ENCODE results near the gene NKX2-3. TPM values are rescaled to one million over a fixed set of nuclear protein-coding genes. Genes with fewer than 3 reads are reported as not detected.
A peak's percentile ranks its signal among the peaks of the same experiment; 100 is the strongest.

NKX2-3 gene
- total RNA-seq, 1 donor from 2014 or later: not detected

DNA sequence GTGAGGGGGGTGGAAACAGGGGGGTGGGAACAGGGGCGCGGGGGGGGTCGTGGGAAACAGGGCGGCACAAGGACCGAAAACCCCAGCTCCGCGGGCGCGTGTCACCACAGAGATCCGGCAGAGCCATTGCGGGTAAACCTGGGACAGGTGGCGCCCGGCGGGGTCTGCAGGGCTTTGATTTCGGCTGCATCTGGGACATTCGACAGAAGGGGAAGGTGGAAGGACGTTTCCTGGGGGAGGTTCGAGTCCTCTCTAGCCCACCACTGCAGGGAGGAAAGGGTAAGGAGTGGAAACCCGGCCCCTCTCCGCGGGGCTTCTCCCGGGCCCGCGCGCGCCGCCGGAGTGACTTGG is 7.5 kb downstream of the NKX2-3 start:
- TF ChIP-seq, protein P1, sequence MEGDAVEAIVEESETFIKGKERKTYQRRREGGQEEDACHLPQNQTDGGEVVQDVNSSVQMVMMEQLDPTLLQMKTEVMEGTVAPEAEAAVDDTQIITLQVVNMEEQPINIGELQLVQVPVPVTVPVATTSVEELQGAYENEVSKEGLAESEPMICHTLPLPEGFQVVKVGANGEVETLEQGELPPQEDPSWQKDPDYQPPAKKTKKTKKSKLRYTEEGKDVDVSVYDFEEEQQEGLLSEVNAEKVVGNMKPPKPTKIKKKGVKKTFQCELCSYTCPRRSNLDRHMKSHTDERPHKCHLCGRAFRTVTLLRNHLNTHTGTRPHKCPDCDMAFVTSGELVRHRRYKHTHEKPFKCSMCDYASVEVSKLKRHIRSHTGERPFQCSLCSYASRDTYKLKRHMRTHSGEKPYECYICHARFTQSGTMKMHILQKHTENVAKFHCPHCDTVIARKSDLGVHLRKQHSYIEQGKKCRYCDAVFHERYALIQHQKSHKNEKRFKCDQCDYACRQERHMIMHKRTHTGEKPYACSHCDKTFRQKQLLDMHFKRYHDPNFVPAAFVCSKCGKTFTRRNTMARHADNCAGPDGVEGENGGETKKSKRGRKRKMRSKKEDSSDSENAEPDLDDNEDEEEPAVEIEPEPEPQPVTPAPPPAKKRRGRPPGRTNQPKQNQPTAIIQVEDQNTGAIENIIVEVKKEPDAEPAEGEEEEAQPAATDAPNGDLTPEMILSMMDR (IDR thresholded peaks at IDR 0.05): no peak
- no peak for ATAC-seq (ENCODE audit: low read depth)
- H3K36me3 Mint-ChIP-seq (ENCODE audit: low read depth): no peaks in the 10 kb centered on the region
- no peaks in the 10 kb centered on the region for H3K9me3 Mint-ChIP-seq
- H3K27me3 Mint-ChIP-seq: peaks cover 68% of the 10 kb centered on the region
- CTCF ChIA-PET: no interaction called here
- H3K4me1 Mint-ChIP-seq: peaks cover 24% of the 10 kb centered on the region
- H3K27ac Mint-ChIP-seq: no peak overlapping the region
- intact Hi-C loops (cut with micrococcal nuclease): no loop called here
- no peak for DNase-seq
- POLR2A ChIA-PET: no interaction called here
- H3K4me3 Mint-ChIP-seq: peak overlapping the region; percentile 35

DNA sequence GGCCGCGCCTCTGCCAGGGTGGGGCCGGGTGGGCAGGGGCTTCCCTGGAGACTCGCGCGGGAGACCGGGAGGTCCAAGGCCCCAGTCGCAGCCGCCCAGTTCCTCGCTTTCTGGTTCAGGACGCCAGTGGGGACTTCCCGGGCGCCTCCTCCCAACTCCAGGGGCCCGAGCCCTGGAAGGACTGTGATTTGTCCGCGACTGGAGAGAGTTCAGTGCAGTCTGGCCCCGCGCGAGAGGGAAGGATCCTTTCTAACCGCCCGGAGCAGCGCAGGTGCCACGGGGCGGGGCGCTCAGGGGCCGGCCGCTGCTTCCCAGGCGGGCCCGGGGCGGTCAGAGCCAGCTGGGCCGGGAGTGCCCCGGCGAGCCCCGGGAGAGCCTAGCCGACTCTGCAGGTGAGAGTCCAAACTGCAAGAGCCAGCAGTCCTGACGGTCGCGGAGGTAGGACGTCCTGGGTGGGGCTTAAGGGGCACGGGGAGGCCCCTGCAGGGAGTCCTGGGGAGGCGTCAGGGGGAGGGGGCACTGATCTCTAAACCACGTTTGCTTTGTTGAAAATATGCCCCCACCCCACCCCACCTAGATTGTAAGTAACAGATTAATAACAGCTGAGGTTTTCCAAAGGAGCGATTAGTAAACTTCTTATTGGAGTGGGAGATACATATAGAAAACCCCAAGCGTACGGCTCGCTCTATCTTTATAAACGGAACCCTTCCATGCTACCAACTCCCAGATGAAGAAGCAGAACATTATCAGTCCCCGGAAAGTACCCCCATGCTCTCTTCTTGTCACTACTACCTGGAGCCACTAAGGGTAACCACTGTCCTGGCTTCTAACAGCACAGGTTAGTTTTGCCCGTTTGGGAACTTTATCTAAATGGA is 8.2 kb downstream of the NKX2-3 start:
- no peak for DNase-seq
- ChIA-PET CTCF (no interaction called here), POLR2A (no interaction called here)
- peaks cover 20% of the 10 kb centered on the region for H3K4me1 Mint-ChIP-seq
- TF ChIP-seq, protein P1 (IDR thresholded peaks at IDR 0.05): no peak
- no peaks in the 10 kb centered on the region for H3K36me3 Mint-ChIP-seq (ENCODE audit: low read depth)
- intact Hi-C loops (cut with micrococcal nuclease): no loop called here
- no peak overlapping the region for H3K27ac Mint-ChIP-seq
- H3K9me3 Mint-ChIP-seq: no peaks in the 10 kb centered on the region
- peaks cover 71% of the 10 kb centered on the region for H3K27me3 Mint-ChIP-seq
- peak overlapping the region; percentile 20 for H3K4me3 Mint-ChIP-seq
- ATAC-seq (ENCODE audit: low read depth): peak; percentile 37

DNA sequence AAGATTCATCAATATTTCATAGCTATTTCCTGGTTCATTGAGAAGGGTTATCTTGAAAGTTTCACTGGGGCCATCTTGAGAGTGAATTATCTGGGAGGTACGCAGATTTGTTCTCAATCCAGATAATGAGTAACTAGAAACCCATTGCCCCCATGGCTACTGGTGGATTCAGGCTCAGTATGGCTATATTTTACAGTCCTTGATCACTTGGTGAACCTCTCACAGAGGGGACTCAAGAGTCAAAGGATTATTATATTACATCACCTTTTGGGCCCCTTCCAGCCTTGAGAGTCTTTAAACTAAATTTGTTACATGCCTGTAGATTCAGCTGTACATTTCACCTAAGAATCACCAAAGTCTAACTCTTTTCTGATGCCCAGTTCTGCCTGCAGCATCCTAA is 11.6 kb downstream of the NKX2-3 start:
- Mint-ChIP-seq H3K4me3 (no peak overlapping the region), H3K27me3 (peaks cover 61% of the 10 kb centered on the region), H3K4me1 (peaks cover 4% of the 10 kb centered on the region), H3K9me3 (no peaks in the 10 kb centered on the region), H3K36me3 (ENCODE audit: low read depth) (no peaks in the 10 kb centered on the region), H3K27ac (no peak overlapping the region)
- ChIA-PET POLR2A (no interaction called here), CTCF (no interaction called here)
- TF ChIP-seq, protein P1 (IDR thresholded peaks at IDR 0.05): no peak
- no peak for ATAC-seq (ENCODE audit: low read depth)
- intact Hi-C loops (cut with micrococcal nuclease): no loop called here
- DNase-seq: no peak

DNA sequence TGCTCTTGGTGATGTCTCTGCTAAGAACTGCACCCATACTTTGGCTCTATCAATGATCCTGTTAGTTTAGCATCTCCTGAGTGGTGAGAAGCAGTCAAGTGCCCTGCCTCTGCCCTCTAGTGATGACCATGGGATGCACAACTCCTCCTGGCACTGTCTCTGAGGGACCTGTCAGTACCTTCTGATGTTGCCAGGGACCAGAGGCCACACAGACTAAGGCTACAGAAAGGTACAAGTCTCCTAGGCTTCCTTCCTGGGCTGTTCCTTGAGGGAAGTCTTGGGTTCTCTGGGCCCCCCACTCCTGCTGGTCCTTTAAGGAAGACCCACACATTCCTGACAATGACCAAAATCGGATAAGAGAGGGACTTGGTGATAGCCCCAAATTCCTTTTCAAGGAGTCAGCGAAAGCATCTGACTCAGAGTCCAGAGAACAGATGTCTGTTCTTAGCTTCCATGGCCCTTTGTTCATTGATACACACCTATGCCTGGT is 15.3 kb downstream of the NKX2-3 start:
- POLR2A ChIA-PET: no interaction called here
- Mint-ChIP-seq H3K27me3 (peaks cover 55% of the 10 kb centered on the region), H3K4me3 (no peak overlapping the region), H3K9me3 (no peaks in the 10 kb centered on the region), H3K27ac (no peak overlapping the region), H3K36me3 (ENCODE audit: low read depth) (no peaks in the 10 kb centered on the region), H3K4me1 (no peaks in the 10 kb centered on the region)
- peak; percentile 56 for ATAC-seq (ENCODE audit: low read depth)
- DNase-seq: no peak
- TF ChIP-seq, protein P1 (IDR thresholded peaks at IDR 0.05): no peak
- intact Hi-C loops (cut with micrococcal nuclease): loop anchor here (1.0 kb wide), 1 partner anchor 112 kb away; no protein-coding TSS in a partner anchor
- CTCF ChIA-PET: interaction anchor here (0.7 to 3.2 kb wide), 3 partner anchors 61 to 155 kb away, joined by 3 to 21 read pairs (median 5); no protein-coding TSS in a partner anchor

DNA sequence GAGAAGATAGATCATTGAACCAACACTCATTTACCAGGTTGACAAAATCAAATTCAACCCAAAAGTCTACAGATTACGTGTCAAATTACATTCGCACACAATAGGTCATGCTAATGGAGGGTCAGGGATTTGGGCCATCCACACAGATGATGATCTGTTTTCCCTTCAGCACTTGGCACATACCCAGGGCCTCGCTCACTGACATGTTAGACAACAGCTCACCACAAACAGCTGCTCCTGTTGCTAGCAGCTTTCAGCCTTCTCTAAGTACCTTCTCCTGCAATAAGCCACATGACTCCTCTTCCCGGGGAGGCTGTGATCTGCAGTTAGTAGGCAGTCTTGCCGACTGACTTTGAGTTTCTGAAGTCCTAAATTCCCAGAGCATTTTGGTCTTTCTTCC is 18.4 kb downstream of the NKX2-3 start:
- Mint-ChIP-seq H3K27me3 (peaks cover 49% of the 10 kb centered on the region), H3K9me3 (no peaks in the 10 kb centered on the region), H3K36me3 (ENCODE audit: low read depth) (no peaks in the 10 kb centered on the region), H3K27ac (no peak overlapping the region), H3K4me1 (peaks cover 1% of the 10 kb centered on the region), H3K4me3 (no peak overlapping the region)
- ChIA-PET CTCF (no interaction called here), POLR2A (no interaction called here)
- ATAC-seq (ENCODE audit: low read depth) (no peak), DNase-seq (no peak)
- TF ChIP-seq, protein P1 (IDR thresholded peaks at IDR 0.05): no peak
- intact Hi-C loops (cut with micrococcal nuclease): no loop called here
